ENCODE measurements around the gene NLGN4X.

The NLGN4X gene

GRCh38 chrX:6149060-6149872 lies 79.4 kb downstream of the NLGN4X start:
- DNase-seq = no peak

GRCh38 chrX:6134255-6134654 lies 94.4 kb downstream of the NLGN4X start:
- no peak for DNase-seq

- DNase-seq = no peak
Measured at GRCh38 chrX:6132970-6133369, 95.7 kb downstream of the NLGN4X start.

GRCh38 chrX:6131287-6131686 lies 97.4 kb downstream of the NLGN4X start:
- DNase-seq = no peak

- no peak for DNase-seq
Measured at GRCh38 chrX:6129195-6129594, 99.5 kb downstream of the NLGN4X start.

GRCh38 chrX:6120329-6120728 lies 108.3 kb downstream of the NLGN4X start:
- DNase-seq = no peak

GRCh38 chrX:6095469-6095868 lies 133.2 kb downstream of the NLGN4X start:
- no peak for DNase-seq

GRCh38 chrX:6074532-6074931 lies 154.1 kb downstream of the NLGN4X start:
- no peak for DNase-seq

GRCh38 chrX:6071731-6072130 lies 156.9 kb downstream of the NLGN4X start:
- DNase-seq = no peak

- no peak for DNase-seq
Measured at GRCh38 chrX:6067600-6067999, 161.1 kb downstream of the NLGN4X start.

- DNase-seq = no peak
Measured at GRCh38 chrX:6053141-6053540, 175.5 kb downstream of the NLGN4X start.

- DNase-seq = no peak
Measured at GRCh38 chrX:6052111-6052745, 176.4 kb downstream of the NLGN4X start.

- no peak for DNase-seq
Measured at GRCh38 chrX:6049132-6049531, 179.5 kb downstream of the NLGN4X start.

- no peak for DNase-seq
Measured at GRCh38 chrX:6041630-6042029, 187.0 kb downstream of the NLGN4X start.

- no peak for DNase-seq
Measured at GRCh38 chrX:6029014-6029413, 199.7 kb downstream of the NLGN4X start.

GRCh38 chrX:6026980-6027379 lies 201.7 kb downstream of the NLGN4X start:
- no peak for DNase-seq

GRCh38 chrX:6026429-6026828 lies 202.2 kb downstream of the NLGN4X start:
- DNase-seq = no peak

- DNase-seq = no peak
Measured at GRCh38 chrX:6024204-6024603, 204.5 kb downstream of the NLGN4X start.

GRCh38 chrX:6021316-6022091 lies 207.2 kb downstream of the NLGN4X start:
- DNase-seq = peak; percentile 8

GRCh38 chrX:6019076-6019475 lies 209.6 kb downstream of the NLGN4X start:
- no peak for DNase-seq

- no peak for DNase-seq
Measured at GRCh38 chrX:6015423-6015822, 213.2 kb downstream of the NLGN4X start.

- DNase-seq = no peak
Measured at GRCh38 chrX:6012357-6012756, 216.3 kb downstream of the NLGN4X start.

GRCh38 chrX:6005856-6006255 lies 222.8 kb downstream of the NLGN4X start:
- DNase-seq = no peak

GRCh38 chrX:6004529-6004928 lies 224.1 kb downstream of the NLGN4X start:
- DNase-seq = no peak

Measured in stimulated activated CD4-positive, alpha-beta T cell treated with anti-CD3 and anti-CD28 coated beads, Interleukin-4, amount 100 ng/mL, for 24 hours (primary cell).